Body of pancreas (tissue), 4 donors: ENCODE measurements around the gene THAP6. TPM values are rescaled to one million over a fixed set of nuclear protein-coding genes. Genes with fewer than 3 reads are reported as not detected.
"Not testable (repeated sequence)": the region's sequence is repeated elsewhere in the genome, so short reads cannot be mapped to it uniquely, and the experiment has no call there.

Source experiments
- ATAC-seq: fragments of 150-250 bp; one replicate; pipeline ENCODE4 v1.9.1; 2016
- DNase-seq, 4 donors: peaks; one replicate each; pipeline ENCODE4 v3.0.0-alpha.2; 2019
- H3K27ac ChIP-seq, 4 donors: fragments of 200-600 bp; sonication (generic); 1 replicate in 3 of 4; 2 replicates in 1 of 4; pipeline versions ENCODE4 v1.5.1 to v1.6.1; 2016 to 2019; ENCODE audit warnings: mild to moderate bottlenecking in 1 of 4, mixed read lengths in 1 of 4, moderate library complexity in 1 of 4
- H3K27me3 ChIP-seq, 2 donors: fragments of 200-600 bp; sonication (generic); one replicate each; pipeline ENCODE4 v1.6.0; 2016; ENCODE audit warnings: mild to moderate bottlenecking in 1 of 2
- H3K36me3 ChIP-seq, 2 donors: fragments of 200-600 bp; sonication (generic); replicated peaks in 1 of 2; 2 replicates each; pipeline ENCODE4 v1.5.1; 2016; ENCODE audit warnings: low read depth in 2 of 2; ENCODE audit not compliant: insufficient read depth in 1 of 2
- H3K4me1 ChIP-seq: fragments of 200-600 bp; sonication (generic); one replicate; pipeline ENCODE4 v1.6.0; 2016
- H3K4me3 ChIP-seq, 2 donors: fragments of 200-600 bp; sonication (generic); 1 replicate in 1 of 2; 2 replicates in 1 of 2; pipeline ENCODE4 v1.5.1; 2016 to 2019
- H3K9me3 ChIP-seq, 3 donors: fragments of 200-600 bp; sonication (generic); 1 replicate in 2 of 3; 2 replicates in 1 of 3; pipeline ENCODE4 v1.5.1; 2016
- CTCF ChIP-seq, 7 experiments: fragments of 450-650 bp in 4 of 7; fragments of 200-600 bp in 3 of 7; sonication (generic) in 3 of 7; IDR thresholded peaks; one replicate each; pipeline ENCODE4 v1.5.1; 2016 to 2019; ENCODE audit warnings: antibody characterized with exemption in 7 of 7
- POLR2A ChIP-seq, 3 donors: fragments of 450-650 bp; IDR thresholded peaks; one replicate each; pipeline ENCODE4 v1.6.1; 2016; ENCODE audit warnings: antibody characterized with exemption in 3 of 3, mild to moderate bottlenecking in 2 of 3
- WGBS, 2 donors: methylation state at CpG; one replicate each; pipeline ENCODE4 v1.1.5; 2017; 5-methylcytosine and 5-hydroxymethylcytosine counted together
- intact Hi-C: fragments of 100-400 bp; cut with DNase I; formaldehyde crosslinking; loops from one replicate; pipeline ENCODE4 v1.15.1; 2023
- total RNA-seq, 2 donors: library from RNA; depleted of rRNA; stranded (reverse); fragments of >200 nt; gene quantifications; one replicate each; pipeline ENCODE4 v1.1.0, GENCODE V29; 2016

THAP6 gene
- total RNA-seq, 2 donors from 2014 or later: 15.8 to 21.8 TPM

DNA sequence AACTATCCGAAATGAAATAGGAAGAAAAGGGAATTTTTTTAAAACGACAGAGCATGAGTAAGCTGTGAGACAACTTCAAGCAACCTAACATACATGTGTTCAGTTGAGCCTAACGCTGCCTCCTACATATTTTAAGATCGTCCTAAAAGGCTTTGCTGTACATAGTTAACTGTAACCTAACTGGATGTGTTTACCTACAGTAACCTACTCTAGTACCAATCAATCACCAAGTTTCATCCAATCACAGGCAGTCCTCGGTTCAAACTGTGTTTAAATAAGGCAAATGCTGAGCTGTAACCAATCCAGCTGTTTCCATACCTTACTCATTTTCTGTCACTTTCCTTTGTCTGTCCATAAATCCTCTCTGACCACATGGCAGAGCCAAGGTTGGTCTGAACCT lies 17.1 kb upstream of the THAP6 start:
- Histone ChIP-seq H3K36me3 (peaks cover 0 to 3% of the 10 kb centered on the region in 2 donors), H3K27ac (no peak overlapping the region), H3K27me3 (no peaks in the 10 kb centered on the region), H3K4me1 (no peaks in the 10 kb centered on the region), H3K4me3 (no peak overlapping the region), H3K9me3 (no peaks in the 10 kb centered on the region)
- TF ChIP-seq CTCF (IDR thresholded peaks at IDR 0.05) (no peak), POLR2A (IDR thresholded peaks at IDR 0.05) (no peak)
- 79 to 80% methylated on average over 5 of the region's 5 CpGs for WGBS, 2 donors
- ATAC-seq (no peak), DNase-seq (no peak)
- intact Hi-C loops: no loop called here

DNA sequence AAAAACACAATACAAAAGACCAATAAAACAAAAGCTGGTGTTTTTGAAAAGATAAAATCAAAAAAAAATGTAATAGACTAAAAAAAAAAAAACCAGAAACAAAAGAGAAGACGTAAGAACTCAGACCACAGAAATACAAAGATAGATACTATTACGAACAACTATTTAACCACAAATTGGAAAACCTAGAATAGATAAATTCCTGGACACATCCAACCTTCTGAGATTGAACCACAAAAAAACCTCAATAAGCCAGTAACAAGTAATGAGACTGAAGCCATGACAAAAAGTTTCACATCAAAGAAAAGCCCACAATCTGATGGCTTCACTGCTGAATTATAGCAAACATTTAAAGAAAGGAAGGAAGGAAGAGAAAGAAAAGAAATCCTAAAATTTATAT lies 16.2 kb upstream of the THAP6 start:
- peaks cover 0 to 3% of the 10 kb centered on the region in 2 donors for H3K36me3 ChIP-seq
- no peak overlapping the region for H3K27ac ChIP-seq
- H3K4me3 ChIP-seq: no peak overlapping the region
- H3K4me1 ChIP-seq: no peaks in the 10 kb centered on the region
- no peak for TF ChIP-seq CTCF (IDR thresholded peaks at IDR 0.05)
- TF ChIP-seq POLR2A (IDR thresholded peaks at IDR 0.05): no peak
- H3K27me3 ChIP-seq: no peaks in the 10 kb centered on the region
- DNase-seq (no peak), ATAC-seq (no peak)
- WGBS, 2 donors: 82 to 94% methylated on average over 2 of the region's 2 CpGs
- intact Hi-C loops: no loop called here
- no peaks in the 10 kb centered on the region for H3K9me3 ChIP-seq

- intact Hi-C loops: no loop called here
Measured at GRCh38 chr4:75499900-75500299, 14.4 kb upstream of the THAP6 start.

DNA sequence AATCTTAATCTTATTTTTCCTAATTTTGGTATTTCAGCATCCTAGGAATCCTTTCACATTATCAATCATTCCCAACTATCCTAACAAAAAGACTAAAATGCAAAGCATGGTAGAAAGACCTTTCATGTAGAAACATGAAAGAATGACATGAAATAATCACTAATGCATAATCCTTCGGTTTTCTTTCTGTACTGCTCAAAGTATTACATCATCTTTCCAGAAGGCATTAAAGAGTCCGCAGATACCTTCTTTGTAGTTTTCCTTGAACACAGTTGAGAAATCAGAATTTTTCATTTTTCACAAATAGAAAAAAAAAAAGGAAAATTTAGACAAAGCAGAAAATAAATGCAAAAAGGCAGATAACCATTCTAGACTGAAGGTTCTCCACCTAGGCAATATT lies 11.6 kb upstream of the THAP6 start:
- Histone ChIP-seq H3K9me3 (no peaks in the 10 kb centered on the region), H3K4me1 (no peaks in the 10 kb centered on the region), H3K36me3 (peaks cover 0 to 3% of the 10 kb centered on the region in 2 donors), H3K27me3 (no peaks in the 10 kb centered on the region), H3K4me3 (no peak overlapping the region), H3K27ac (no peak overlapping the region)
- ATAC-seq: no peak
- 95 to 97% methylated on average over 2 of the region's 2 CpGs for WGBS, 2 donors
- no peak for DNase-seq
- intact Hi-C loops: no loop called here
- TF ChIP-seq CTCF (IDR thresholded peaks at IDR 0.05): no peak
- TF ChIP-seq POLR2A (IDR thresholded peaks at IDR 0.05): no peak

More at GRCh38 chr4:75499900-75500299, 14.4 kb upstream of the THAP6 start:
- peaks cover 0 to 3% of the 10 kb centered on the region in 2 donors for H3K36me3 ChIP-seq
- H3K4me1 ChIP-seq: no peaks in the 10 kb centered on the region
- no peak for DNase-seq
- no peak for TF ChIP-seq POLR2A (IDR thresholded peaks at IDR 0.05)
- TF ChIP-seq CTCF (IDR thresholded peaks at IDR 0.05): no peak
- no peak overlapping the region for H3K27ac ChIP-seq
- no peak for ATAC-seq
- no peak overlapping the region for H3K4me3 ChIP-seq
- no peaks in the 10 kb centered on the region for H3K27me3 ChIP-seq
- H3K9me3 ChIP-seq: no peaks in the 10 kb centered on the region
- 92 to 99% methylated on average over 2 of the region's 2 CpGs for WGBS, 2 donors

DNA sequence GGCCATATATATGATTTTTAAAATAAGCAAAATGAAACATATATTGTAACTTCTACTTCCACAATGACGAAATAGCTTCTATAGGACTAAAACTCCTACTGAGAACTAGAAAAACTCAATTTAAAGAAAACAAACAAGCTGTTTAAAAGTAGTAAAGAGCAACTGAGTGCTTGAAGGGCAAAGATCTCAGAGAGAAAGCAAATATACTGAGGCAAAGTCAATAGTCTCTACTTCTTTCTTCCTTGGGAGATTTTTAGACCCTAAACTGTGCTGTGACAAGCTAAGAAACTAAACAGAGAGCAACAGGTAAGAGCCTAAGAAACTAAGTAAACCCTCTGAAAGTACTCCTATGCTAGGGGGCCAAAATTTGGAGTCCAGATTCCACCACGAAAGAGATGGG lies 8.6 kb upstream of the THAP6 start:
- ATAC-seq: no peak

DNA sequence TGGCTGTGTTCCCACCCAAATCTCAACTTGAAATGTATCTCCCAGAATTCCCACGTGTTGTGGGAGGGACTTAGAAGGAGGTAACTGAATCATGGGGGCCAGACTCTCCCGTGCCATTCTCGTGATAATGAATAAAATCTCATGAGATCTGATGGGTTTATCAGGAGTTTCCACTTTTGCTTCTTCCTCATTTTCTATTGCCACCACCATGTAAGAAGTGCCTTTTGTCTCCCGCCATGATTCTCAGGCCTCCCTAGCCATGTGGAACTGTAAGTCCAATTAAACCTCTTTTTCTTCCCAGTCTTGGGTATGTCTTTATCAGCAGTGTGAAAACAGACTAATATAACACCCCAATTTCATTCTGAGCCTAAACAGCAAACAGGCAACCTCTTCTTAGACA lies 4.7 kb upstream of the THAP6 start:
- H3K4me3 ChIP-seq, ATAC-seq, DNase-seq, H3K36me3 ChIP-seq, H3K27ac ChIP-seq, H3K9me3 ChIP-seq, H3K27me3 ChIP-seq, intact Hi-C loops: not testable (repeated sequence)
- H3K4me1 ChIP-seq: peaks cover 19% of the 10 kb centered on the region
- 63 to 74% methylated on average over 4 of the region's 4 CpGs for WGBS, 2 donors

More for the DNA sequence above, 8.6 kb upstream of the THAP6 start:
- no peak overlapping the region for H3K4me3 ChIP-seq
- intact Hi-C loops: no loop called here
- H3K4me1 ChIP-seq: no peaks in the 10 kb centered on the region
- no peaks in the 10 kb centered on the region for H3K36me3 ChIP-seq
- no peak for DNase-seq
- no peak overlapping the region for H3K27ac ChIP-seq
- no peak for TF ChIP-seq CTCF (IDR thresholded peaks at IDR 0.05)
- no peaks in the 10 kb centered on the region for H3K27me3 ChIP-seq
- no peaks in the 10 kb centered on the region for H3K9me3 ChIP-seq
- 80 to 86% methylated on average over 2 of the region's 2 CpGs for WGBS, 2 donors
